HPDE6-E6E7 (cell line): ENCODE data around the gene PRKAR2A.
"Not testable (repeated sequence)": the region's sequence is repeated elsewhere in the genome, so short reads cannot be mapped to it uniquely, and the experiment has no call there.

Source experiments
- DNase-seq: peaks from one replicate; pipeline ENCODE4 v3.0.0; 2011; ENCODE audit warnings: missing footprints; ENCODE audit errors: extremely low spot score

PRKAR2A gene

DNA sequence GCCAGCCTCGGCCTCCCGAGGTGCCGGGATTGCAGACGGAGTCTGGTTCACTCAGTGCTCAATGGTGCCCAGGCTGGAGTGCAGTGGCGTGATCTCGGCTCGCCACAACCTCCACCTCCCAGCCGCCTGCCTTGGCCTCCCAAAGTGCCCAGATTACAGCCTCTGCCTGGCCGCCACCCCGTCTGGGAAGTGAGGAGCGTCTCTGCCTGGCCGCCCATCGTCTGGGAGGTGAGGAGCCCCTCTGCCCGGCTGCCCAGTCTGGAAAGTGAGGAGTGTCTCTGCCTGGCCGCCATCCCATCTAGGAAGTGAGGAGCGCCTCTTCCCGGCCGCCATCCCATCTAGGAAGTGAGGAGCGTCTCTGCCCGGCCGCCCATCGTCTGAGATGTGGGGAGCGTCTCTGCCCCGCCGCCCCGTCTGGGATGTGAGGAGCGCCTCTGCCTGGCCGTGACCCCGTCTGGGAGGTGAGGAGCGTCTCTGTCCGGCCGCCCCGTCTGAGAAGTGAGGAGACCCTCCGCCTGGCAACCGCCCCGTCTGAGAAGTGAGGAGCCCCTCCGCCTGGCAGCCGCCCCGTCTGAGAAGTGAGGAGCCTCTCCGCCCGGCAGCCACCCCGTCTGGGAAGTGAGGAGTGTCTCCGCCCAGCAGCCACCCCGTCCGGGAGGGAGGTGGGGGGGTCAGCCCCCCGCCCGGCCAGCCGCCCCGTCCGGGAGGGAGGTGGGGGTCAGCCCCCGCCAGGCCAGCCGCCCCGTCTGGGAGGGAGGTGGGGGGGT is 113.7 kb downstream of the PRKAR2A start:
- DNase-seq, result not testable (repeated sequence)

- no peak for DNase-seq
These were observed 120.2 kb downstream of the PRKAR2A start for GRCh38 chr3:48727511-48727910.

- not testable (repeated sequence) for DNase-seq
These were observed 122.4 kb downstream of the PRKAR2A start for GRCh38 chr3:48725185-48725855.

DNA sequence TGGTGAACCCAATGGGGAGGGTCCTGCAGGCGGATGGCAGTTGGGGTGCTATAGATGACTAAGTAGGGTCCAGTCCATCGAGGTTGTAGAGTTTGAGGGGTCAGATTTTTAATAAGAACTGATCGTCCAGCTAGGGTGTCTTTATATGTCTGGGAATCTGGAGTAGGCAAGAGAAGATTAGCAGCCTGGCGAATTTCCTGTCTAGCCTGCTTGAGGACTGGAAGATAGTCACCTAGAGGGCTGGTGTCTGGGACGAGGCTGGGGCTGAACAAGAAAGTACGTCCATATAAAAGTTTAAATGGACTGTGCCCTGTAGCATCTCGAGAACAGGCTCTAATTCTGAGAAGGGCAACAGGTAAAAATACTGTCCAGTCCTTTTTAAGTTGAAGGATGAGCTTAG is 123.9 kb downstream of the PRKAR2A start:
- DNase-seq, result no peak

GRCh38 chr3:48723293-48723692 is 124.4 kb downstream of the PRKAR2A start:
- not testable (repeated sequence) for DNase-seq

DNA sequence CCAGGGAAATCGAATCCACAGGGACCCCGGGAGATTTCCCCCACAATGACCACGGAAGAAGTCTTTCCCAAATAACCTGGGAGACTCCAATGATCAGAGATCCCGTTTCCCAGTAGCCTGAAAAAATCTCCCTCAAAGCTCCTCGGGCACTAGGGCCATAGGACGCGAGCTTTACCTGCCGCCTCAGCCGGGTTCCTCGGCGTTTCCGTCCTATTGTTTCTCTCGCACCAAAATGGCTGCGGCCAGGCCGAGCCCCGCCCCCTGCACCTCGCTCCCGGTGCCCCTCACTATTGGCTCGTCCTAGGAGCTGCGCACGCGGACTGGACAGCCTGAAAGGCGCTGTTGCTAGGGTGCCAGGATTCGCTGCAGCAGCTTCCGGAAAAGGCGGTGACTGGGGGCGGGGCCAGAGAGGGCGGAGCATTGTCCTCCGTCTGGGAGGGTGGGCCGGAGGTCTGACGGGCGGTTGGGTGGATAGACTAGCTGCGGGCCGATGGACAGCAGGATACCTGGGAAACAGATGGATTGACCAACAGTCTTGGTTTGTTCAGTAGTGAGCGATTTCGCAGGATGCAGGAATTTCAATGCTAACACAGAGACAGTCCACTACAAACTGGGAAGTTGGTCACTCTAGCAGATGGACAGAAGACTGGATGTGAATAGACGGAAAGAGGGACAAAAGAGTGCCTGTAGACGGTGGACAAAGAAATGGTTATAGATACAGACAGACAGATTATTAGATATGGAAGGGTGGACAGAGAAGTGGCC is 130.5 kb downstream of the PRKAR2A start, which contains the start of gene IP6K2:
IP6K2 (minus strand) TSS at position 240 of the 765 bp plus-strand sequence. CDS start 21,930 bp downstream, outside the sequence.
- DNase-seq, result peak; percentile 77

GRCh38 chr3:48716508-48716981 is 131.1 kb downstream of the PRKAR2A start:
- DNase-seq, result no peak

- DNase-seq, result no peak
These were observed 132.4 kb downstream of the PRKAR2A start for GRCh38 chr3:48715174-48715800.

GRCh38 chr3:48711727-48712126 is 135.9 kb downstream of the PRKAR2A start:
- DNase-seq, result no peak

DNA sequence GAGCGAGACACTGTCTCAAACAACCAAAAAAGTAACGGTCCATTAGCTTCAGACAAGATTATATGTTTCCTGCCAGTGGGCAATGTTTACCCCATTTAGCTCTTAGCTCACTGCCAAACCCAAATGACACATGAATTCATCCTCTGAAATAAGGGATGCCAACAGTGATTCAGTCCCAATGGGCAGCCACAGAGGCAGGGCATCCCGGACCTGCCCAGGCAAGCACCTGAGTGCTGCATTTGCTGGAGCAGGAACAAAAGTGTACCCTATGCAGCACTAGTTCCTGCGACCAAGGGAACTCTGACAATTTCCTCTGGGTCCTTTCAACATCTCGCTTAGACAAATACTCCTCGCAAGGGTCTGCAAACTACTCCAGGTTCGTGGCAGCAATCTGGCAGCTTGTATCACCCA is 138.6 kb downstream of the PRKAR2A start:
- peak; percentile 43 for DNase-seq

DNA sequence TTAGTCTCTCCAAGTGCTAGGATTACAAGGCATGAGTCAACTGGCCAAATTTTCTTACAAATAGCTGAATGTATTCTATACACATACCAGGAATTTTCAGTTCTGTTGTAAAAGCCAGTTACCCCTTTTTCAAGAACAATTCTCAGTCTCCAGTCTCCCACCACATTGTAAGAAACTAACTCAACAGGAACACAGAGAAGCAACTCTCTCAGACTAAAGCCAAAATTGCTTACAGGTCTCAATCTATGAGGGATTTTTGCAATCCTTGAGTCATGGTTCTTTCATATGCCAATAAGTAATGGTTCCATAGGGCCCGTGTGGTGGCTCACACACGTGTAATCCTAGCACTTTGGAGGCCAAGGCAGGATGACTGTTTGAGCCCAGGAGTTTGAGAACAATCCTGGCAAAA is 139.2 kb downstream of the PRKAR2A start:
- no peak for DNase-seq

- no peak for DNase-seq
These were observed 140.5 kb downstream of the PRKAR2A start for GRCh38 chr3:48707157-48707556.

DNA sequence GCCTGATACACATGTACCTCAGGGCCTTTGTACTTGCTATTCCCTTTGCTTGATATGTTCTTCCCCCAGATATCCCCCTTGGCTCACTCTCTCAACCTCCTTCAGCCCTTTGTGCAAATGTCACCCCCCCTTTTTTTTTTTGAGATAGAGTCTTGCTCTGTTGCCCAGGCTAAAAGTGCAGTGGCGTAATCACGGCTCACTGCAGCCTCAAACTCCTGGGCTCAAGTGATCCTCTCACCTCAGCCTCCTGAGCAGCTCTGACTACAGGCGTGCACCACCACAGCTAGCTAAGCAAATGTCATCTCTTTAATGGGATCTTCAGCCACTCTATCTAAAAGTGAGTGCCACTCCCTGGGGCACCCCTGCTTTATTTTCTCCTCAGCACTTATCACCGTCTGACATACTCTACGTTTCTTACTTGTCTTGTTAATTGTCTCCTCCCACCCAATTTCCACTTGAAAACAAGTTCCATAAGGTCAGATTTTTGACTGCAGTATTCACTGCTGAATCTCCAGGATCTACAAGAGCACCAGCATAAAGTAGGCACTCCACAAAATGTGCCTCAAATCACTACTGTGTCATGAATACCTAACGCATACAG is 145.3 kb downstream of the PRKAR2A start:
- DNase-seq, result no peak

DNA sequence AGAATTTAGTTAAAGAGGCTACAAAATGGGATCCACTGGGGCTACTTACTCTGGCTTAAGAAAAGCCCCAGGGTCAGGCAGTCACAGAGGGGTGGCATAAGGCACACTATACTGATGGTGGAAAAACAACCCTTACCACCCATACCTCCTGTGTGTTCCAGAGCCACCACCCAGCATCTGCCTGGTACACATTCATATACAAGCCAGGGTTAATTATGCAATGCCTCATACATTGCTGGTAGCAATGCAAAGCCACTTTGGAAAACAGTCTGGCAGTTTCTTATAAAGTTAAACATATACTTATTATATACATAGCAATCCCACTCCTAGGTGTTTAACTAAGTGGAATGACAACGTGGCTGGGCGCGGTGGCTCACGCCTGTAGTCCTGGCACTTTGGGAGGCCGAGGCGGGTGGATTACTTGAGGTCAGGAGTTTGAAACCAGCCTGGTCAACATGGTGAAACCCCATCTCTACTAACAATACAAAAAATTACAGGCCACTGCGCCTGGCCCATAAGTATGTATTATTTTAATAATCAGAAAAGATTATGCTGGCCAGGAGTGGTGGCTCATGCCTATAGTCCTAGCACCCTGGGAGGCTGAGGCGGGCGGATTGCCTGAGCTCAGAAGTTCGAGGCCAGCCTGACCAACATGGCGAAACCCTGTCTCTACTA is 146.8 kb downstream of the PRKAR2A start:
- DNase-seq, result no peak

GRCh38 chr3:48698891-48699290 is 148.8 kb downstream of the PRKAR2A start:
- no peak for DNase-seq

DNA sequence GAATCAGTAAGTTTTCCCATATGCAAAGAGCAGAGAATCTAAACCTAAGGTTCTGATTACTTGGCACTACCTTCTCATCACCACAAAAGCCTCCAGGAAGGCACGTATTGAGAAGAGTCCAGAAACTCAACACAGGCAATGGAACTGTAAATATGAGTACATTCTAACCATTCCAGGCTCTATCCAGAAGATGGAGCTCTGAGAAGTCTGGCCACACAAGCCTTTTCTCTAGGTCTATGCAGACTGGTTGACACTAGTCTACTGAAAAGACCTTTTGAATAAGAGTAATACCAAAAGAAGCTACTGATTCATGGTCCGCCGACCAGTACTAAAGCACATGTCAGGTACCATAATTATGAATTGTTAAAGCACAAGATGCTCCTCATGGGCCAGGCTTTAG is 149.7 kb downstream of the PRKAR2A start:
- no peak for DNase-seq

DNA sequence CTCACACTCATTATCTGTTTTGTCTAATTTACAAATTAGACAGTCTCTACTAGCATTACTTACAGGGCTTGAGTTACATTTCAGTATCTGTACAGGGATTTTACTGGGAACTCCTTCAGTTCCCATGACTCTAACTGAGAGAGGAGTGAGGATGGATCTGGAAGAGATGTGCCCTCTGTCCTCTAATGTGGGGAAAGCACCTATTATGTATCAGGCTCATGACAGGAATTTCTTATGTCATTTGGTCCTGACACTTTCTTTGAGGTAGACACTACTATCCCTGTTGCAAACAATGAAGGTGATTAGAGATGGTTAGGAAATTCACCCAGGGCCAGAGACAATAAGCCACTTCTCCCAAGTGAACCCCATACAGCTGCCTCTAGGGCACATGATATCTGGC is 151.1 kb downstream of the PRKAR2A start:
- no peak for DNase-seq
